NCI-H2227 (cell line): ENCODE results near the gene PLXNB3.
"Not testable (repeated sequence)": the region's sequence is repeated elsewhere in the genome, so short reads cannot be mapped to it uniquely, and the experiment has no call there.

Experiments used
- DNase-seq: peaks from one replicate; lab custom pipeline; 2025; ENCODE audit not compliant: unreplicated experiment; lab: John Stamatoyannopoulos, UW

The PLXNB3 gene

DNA sequence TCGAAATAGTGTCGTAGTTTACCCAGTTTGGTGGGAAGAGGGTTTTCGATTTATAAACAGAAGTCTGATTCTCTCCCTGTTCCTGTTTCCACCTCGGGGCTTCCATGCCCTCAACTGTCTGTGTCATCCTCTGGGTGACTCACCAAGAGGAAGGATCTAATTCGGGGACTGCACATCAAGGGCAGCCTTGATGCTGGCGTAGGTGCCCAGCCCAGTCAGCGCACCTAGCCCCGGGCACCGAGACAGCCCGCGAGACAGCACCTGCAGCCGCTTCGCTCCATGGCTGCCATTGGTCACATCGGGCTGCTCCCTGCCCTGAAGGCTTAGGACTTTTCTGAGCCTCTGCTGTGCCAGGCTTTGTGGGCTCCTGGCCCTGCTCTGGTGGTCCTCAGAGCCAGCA lies 31.6 kb upstream of the PLXNB3 start:
- DNase-seq, result no peak

DNA sequence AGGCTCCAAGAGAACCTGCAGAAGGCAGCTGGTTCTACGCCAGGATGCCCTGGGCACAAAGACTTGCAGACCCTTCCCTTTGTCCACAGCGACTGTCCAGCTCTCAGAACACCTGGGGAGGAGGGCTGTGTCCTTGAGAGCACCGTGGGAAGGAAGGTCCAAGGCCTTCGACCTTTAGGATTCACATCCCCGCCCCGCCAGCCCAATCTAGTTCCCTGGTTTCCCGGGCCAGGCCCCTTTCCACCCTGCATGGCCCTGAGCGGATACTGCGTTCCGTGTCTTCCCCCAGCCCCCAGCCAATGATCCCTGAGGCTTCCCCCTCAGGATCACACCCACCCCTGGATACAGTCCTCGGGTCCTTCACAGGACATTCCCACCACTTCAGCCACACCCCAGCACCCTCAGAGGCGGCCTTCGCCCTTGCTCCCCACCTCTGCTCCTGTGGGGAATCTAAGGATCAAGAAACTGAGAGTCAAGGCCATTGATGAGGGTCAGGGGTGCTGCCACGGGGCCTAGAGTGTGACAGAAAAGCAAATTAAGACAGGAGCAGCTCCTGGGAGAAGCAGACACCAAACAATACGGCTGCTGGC lies 30.3 kb upstream of the PLXNB3 start:
- DNase-seq, result no peak

DNA sequence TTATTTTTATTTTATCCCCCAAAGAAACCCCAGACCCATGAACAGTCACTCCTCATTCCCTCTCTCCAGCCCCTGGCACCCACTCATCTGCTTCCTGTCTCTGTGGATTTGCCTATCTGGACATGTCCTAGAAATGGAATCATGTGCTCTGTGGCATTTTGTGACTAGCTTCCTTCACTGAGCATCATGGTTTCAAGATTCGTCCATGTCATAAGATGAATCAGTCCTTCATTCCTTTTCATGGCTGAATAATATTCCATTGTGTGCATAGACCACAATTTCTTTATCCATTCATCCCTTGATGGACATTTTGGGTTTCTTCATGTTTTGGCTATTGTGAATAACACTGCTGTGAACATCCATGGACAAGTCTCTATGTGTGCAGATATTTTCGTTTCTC lies 29.2 kb upstream of the PLXNB3 start:
- no peak for DNase-seq

DNA sequence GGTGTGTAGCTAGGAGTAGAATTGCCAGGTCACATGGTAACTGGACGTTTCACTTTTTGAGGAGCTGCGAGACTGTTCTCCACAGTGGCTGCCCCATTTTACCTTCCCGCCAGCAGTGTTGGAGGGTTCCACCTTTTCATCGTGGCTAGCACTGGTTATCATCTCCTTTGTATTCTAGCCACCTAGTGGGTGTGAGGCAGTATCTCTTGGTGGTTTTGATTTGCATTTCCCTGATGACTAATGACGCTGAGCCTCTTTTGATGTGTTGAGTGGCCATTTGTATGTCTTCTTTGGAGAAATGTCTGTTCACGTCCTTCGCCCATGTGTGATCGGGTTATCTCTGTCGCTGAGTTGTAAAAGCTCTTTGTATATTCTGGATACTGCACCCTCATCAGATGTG lies 28.8 kb upstream of the PLXNB3 start:
- no peak for DNase-seq

DNA sequence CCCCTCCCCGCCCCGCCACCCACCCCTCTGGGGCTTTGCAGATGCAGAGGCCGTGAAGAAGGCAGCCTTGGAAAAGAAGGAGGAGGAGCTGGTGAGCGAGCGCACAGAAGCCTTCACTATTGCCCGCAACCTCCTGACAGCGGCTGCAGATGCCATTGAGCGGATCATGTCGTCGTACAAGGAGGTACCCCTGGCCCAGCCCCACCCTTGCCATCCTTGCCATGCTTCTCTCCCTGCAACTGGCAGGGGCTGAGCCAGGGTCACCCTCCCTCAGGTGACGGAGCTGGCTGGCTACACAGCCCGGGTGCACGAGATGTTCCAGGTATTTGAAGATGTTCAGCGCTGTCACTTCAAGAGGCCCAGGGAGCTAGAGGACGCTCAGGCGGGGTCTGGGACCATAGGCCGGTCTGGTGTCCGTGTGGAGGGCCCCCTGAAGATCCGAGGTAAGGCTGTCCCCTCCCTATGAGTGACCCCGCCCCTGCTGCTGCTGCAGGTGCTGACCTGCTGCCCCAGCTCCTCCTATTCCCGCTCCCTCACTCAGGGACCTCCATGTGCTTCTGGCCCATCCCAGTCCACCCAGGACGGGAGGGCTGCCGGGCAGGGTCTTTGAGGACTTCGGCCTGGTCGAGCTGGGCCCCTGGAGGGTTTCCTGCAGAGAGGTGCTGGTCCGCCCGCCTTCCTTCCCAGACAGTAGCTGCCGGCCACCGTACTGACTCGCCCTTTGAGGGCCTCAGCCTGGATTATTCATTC lies 27.8 kb upstream of the PLXNB3 start:
- no peak for DNase-seq

DNA sequence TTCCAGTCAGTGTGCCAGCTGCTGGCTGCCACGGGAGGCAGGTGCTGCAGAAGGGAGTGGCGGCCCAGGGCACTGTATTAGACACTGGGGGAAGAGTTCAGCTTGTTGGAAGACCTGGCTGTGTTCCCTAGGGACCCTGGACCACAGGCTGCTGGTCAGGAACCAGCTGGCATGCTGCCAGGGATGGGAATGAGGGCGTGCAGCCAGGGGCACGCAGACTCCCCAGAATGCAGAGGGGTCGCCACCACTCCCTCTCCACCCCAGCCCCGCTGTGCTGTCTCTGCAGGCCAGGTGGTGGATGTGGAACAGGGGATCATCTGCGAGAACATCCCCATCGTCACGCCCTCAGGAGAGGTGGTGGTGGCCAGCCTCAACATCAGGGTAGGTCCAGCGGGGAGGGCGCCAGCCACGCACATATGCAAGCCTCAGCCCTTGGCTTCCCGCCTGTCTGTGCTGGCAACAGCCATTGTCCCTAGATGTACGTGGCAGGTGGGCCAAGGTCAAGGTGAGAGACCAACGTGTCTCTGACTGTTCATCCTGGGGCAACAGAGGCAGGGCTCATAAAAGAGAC lies 27.1 kb upstream of the PLXNB3 start:
- no peak for DNase-seq

DNA sequence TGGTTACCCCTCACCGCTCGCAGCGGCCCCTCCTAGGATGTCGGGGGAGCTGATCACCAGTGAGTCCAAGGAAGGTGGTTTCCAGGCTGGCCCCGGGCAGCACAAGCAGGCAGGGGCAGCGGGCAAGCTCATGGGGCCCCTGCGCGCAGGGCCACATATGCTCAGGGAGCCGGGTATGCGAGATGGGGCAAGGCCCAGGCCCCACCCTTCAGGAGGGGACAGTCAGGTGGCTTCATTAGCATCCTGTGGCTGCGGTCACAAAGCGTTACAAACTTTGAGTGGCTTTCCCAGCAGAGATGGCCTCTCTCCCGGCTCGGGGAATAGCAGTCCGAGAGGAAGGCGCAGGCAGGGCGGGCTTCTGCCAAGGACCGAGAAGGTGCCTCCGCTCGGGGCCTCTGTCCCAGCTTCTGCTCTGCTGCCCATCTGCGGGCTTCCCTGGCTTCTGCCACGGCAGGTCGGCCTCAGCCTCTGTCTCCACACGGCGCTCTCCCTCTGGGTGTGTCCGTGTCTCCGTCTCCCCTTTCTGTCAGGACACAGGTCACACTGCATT lies 25.9 kb upstream of the PLXNB3 start:
- DNase-seq, result no peak

DNA sequence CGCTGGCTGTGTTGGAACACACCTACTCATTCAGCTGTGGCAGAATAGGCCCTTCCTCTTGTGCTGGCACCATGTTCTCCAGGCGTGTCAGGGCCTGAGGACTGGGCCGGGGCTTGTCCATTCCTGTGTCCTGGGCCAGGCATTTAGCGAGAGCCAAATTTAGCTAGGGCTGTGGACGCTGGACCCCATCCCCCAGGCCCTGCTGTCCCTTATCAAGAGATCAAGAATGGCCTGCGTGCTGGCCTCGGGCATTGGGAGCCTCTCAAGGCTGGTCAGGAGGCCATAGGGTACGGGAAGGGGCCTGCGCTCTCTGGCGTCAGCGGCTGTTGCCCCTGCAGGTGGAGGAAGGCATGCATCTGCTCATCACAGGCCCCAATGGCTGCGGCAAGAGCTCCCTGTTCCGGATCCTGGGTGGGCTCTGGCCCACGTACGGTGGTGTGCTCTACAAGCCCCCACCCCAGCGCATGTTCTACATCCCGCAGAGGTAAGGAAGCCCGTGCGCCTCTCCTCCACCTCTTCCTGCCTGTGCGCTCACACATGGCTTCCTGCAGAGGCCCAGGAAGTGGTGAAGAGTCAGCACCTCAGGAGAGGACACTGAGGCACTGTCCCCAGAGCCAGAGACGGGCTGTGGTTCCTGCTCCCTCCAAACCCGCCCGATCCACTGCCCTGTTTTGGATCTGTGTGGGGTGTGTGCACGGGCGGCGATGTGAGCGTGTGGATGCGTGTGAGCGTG lies 24.1 kb upstream of the PLXNB3 start:
- no peak for DNase-seq

DNA sequence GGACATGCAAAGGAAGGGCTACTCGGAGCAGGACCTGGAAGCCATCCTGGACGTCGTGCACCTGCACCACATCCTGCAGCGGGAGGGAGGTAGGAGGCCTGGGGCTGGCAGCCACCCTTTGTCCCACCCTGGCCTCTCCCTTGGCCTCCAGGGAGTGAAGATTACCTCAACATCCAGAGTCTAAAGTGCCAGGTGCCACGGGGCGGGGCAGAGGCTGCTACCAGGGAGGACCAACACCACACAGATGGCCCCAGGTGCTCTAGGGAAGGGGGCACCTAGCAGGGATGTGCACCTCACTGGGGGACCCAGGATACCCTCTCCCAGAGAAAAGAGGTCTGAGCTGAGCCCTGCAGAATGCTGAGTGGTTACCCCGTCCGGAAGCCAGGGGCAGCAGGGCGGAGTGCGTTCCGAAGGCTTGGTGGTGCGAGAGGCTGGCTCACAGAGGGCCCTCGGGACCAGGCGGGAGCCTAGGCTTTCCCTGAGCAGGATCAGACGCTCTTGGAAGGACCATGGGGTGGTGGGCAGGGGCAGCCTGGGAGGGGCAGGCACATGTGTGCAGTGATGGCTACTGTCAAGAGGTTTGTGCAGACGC lies 23.3 kb upstream of the PLXNB3 start:
- no peak for DNase-seq

DNA sequence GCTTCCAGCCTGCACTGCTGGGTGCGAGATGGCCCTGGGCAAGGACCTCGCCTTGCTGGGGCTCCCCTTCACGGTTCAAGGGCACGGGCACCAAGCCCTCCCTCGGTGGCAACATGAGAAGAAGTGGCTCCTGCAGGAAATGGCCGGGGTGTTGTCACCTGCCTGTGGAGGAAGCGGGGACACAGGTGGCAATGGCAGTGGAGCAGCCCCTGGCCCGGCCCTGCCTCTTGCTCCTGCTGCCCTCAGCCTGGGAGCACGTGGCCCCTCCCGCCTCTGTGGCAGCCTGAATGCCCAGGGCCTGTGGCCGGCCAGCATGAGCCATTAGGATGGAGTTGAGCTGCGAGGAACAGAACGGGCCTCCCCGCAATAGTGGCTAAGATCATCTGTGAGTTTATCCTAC lies 22.6 kb upstream of the PLXNB3 start:
- DNase-seq, result no peak

DNA sequence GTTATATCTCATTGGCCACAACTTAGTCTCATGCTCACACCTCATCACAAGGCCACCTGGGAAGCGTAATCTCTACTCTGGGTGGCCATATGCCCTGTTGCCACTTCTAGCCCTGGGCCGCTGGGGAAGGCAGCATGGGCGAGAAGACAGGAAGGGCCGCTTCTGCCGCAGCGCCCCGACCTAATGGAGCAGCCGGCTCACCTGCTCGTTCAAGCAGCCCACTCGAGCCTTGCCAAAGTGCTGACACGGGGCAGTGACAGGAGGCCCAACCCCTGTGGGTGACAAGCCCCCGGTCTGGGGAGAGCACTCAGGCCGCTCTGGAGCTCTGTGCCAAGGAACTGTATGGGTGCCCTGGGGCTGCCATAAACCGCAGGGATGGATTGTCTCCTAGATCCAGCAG lies 21.9 kb upstream of the PLXNB3 start:
- not testable (repeated sequence) for DNase-seq

DNA sequence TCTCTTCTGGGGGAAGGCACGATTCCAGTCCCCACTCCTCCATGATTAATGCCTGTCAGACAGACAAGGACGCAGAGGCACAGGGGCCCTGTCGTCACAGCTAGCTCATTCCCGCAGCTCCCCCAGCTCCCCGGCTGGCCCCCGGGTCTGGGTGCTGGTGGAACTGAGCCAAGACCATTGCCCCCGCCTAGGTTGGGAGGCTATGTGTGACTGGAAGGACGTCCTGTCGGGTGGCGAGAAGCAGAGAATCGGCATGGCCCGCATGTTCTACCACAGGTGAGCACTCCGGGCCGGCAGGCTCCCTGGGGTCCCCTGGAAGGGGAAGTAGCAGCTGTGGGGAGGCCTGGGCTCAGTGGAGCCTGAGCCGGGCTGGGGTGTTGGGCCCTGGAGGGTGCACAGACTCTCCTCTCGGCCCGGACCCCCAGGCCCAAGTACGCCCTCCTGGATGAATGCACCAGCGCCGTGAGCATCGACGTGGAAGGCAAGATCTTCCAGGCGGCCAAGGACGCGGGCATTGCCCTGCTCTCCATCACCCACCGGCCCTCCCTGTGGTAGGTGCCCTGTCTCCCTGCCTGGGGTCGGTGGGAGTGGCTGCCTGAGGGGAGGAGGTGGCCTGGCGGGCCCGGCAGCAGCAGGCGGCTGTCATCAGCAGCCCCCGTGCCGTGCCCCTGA lies 21.1 kb upstream of the PLXNB3 start:
- not testable (repeated sequence) for DNase-seq

DNA sequence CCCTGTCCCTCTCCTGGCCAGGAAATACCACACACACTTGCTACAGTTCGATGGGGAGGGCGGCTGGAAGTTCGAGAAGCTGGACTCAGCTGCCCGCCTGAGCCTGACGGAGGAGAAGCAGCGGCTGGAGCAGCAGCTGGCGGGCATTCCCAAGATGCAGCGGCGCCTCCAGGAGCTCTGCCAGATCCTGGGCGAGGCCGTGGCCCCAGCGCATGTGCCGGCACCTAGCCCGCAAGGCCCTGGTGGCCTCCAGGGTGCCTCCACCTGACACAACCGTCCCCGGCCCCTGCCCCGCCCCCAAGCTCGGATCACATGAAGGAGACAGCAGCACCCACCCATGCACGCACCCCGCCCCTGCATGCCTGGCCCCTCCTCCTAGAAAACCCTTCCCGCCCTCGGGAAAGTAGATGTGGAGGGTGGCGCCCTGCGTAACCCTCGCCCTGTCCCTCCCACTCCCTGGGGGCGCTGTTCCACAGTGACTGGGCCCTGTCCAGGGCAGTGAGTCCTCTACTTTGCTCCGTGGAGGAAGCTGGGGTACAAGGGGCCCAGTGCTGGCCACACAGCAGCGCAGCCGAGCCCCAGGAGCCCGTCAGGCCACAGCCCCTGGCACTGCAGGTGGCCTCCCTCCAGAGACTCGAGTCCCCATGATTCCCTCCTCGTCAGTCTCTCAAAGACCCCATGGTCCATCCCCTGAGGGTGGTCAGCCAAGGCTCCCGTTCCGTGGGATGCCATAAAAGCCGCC lies 20.4 kb upstream of the PLXNB3 start:
- DNase-seq, result not testable (repeated sequence)

DNA sequence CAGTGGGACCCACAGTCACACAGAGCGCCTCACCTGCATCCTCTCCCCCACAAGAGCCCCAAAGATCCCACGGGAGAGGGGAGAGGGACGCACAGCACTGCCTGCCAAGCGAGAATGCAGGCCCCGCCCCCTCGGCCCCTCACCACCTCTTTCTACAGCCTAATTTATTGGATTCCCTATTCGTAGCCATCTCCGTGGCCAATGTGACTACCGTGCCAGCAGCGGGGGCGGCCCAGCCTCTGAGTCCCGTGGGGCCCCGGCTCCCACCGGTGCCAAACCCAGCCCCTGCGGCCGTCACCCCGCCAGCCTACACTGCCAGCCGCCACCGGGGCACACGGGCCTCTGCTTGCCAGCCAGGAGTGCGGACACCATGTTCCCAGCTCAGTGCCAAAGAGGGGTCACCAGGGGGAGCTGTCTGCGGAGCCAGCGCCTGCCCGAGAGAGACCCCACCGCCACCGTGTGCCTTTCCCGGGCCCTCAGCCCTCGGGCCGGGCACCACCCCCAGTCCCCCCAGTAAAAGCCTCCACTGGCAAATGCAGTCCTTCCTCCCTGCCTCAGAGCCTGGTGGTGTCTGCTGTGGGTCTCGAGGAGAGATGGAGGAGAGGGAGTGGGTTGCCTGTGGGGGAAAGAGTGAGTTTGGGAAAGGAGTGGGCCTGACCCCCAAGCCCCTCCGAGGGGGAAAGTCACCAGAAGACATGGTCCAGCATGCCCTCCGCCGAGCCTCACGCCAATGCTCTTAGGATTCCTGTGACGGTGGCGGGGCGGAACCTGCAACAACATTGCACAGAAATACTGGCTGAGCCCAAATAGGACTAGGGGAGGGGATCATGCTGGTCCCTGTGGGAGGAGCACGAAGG lies 19.6 kb upstream of the PLXNB3 start:
- no peak for DNase-seq

DNA sequence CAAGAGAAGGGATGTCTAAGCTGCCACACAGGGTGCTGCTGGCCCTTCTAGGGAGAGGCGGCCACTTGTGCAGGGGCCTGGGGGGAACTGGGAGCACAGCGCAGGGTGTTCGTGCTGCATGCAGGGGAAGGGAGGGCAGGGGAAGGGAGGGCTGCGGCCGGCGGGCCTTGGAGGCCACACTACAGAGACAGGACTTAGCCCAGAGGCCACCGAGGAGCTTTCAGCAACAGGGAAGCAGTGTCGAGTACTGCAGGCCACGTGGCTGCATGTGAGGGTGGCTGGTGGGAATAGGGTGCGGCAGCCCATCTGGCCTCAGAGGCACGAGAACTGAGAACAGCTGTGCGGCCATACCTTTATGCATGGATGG lies 19.0 kb upstream of the PLXNB3 start:
- DNase-seq, result not testable (repeated sequence)

DNA sequence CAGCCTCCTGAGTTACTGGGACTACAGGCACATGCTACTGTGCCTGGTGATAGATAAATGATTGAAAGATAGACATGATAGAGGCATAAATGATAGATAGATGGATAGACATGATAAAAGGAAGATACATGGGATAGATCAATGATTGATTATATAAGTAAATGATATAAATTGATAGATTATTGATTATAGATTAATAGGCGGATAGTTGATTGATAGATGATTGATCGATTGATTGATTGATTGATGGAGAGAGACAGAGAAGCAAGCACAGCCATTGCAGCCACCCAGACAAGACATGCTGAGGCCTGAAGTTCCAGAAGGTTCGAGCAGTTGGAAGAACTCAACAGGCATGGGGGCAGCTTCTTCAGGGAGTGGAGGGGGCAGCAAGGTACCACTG lies 17.7 kb upstream of the PLXNB3 start:
- DNase-seq, result no peak

DNA sequence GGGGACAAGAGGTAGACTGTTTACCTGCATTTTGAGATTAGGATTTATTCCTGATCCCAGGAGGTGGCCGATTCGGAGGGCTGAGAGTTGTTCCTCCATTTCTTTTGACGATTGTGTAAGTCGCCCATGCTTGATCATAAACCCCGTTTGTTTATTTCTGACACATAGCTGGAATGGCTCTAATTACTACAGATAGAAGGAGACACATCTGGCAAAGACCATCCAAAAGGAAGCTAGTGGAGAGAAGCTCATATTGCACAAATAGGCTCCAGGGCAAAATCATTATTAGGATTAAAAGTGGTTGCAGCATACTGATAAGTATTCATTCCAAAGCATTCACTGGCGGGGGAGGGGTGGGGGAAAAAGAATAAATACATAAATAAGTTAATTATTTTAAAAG lies 17.1 kb upstream of the PLXNB3 start:
- DNase-seq, result not testable (repeated sequence)

DNA sequence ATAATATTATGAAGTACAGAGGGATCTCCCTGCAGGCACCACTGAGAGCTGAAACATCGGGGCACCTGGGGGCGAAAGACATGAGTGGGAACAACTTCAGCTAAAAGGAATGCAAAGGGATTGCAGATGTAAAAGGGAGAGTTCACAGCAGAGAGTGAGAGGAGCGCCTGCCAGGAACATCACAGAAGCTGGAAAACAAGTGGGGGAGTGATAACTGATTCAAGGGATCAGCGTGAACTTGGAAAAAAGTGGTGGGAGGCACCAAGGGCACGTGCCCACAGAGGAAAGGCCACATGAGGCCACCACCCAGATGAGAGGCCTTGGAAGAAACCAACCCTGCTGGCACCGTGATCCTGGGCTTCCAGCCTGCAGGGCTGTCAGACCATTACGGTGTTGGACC lies 15.0 kb upstream of the PLXNB3 start:
- not testable (repeated sequence) for DNase-seq

DNA sequence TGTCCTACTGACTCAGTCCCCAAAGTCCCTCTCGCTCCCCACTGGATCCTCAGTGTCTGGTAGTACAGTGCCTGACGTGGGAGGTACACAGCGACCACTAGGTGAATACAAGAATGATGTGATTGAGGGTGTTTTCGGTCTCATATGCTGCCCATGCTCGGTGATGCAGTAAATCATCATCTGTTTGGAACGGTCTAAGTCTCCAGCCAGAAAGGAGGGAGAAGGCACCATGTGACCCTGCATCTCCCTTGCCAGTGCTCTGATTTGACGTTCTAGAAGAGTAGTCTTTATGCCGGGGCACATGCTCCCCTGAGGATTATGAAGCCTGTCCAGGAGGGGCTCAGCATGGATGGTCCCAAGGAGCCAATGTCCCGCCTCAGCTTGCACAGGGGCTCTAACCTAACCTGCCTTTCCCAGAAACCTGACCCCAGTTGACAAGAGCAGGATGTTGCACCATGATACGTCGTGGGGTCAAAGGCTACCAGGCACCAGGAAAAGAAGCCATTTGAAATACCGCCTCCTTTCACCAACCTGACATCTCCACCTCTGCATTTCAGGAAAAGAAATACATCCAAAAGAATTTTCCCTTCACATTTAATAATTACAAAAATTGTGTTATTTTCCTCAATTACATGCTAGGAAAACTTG lies 13.8 kb upstream of the PLXNB3 start:
- no peak for DNase-seq
